Measurements from ENCODE around the gene STX5. TPM values are rescaled to one million over a fixed set of nuclear protein-coding genes. Genes with fewer than 3 reads are reported as not detected.

Gene STX5
- total and polyA plus RNA-seq, 9 of the 15 experiments (the other 6 are each of a cell fraction or from before 2014, with no cell fraction given) = 2.8 to 28.6 (median 23.7) TPM

GRCh38 chr11:62770778-62771143, 61.1 kb downstream of the STX5 start (continued):
- TF ChIP-seq, protein P1, sequence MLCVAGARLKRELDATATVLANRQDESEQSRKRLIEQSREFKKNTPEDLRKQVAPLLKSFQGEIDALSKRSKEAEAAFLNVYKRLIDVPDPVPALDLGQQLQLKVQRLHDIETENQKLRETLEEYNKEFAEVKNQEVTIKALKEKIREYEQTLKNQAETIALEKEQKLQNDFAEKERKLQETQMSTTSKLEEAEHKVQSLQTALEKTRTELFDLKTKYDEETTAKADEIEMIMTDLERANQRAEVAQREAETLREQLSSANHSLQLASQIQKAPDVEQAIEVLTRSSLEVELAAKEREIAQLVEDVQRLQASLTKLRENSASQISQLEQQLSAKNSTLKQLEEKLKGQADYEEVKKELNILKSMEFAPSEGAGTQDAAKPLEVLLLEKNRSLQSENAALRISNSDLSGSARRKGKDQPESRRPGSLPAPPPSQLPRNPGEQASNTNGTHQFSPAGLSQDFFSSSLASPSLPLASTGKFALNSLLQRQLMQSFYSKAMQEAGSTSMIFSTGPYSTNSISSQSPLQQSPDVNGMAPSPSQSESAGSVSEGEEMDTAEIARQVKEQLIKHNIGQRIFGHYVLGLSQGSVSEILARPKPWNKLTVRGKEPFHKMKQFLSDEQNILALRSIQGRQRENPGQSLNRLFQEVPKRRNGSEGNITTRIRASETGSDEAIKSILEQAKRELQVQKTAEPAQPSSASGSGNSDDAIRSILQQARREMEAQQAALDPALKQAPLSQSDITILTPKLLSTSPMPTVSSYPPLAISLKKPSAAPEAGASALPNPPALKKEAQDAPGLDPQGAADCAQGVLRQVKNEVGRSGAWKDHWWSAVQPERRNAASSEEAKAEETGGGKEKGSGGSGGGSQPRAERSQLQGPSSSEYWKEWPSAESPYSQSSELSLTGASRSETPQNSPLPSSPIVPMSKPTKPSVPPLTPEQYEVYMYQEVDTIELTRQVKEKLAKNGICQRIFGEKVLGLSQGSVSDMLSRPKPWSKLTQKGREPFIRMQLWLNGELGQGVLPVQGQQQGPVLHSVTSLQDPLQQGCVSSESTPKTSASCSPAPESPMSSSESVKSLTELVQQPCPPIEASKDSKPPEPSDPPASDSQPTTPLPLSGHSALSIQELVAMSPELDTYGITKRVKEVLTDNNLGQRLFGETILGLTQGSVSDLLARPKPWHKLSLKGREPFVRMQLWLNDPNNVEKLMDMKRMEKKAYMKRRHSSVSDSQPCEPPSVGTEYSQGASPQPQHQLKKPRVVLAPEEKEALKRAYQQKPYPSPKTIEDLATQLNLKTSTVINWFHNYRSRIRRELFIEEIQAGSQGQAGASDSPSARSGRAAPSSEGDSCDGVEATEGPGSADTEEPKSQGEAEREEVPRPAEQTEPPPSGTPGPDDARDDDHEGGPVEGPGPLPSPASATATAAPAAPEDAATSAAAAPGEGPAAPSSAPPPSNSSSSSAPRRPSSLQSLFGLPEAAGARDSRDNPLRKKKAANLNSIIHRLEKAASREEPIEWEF (CRISPR knock-in tag; IDR thresholded peaks at IDR 0.05) = no peak
- TF ChIP-seq MYC (IDR thresholded peaks at IDR 0.05; ENCODE audit: low read depth, low read length) (peak; percentile 12; the same call in 1 of the 2 replicates), MYC (CRISPR knock-in tag; IDR thresholded peaks at IDR 0.05; ENCODE audit: borderline replicate concordance, low read depth) (no peak), KAT7 (CRISPR knock-in tag; IDR thresholded peaks at IDR 0.05; ENCODE audit: borderline replicate concordance) (no peak), CSDE1 (IDR thresholded peaks at IDR 0.05) (no peak), ETS2 (tag; IDR thresholded peaks at IDR 0.05; ENCODE audit: borderline replicate concordance, poor library complexity, severe bottlenecking) (no peak), STAG1 (CRISPR knock-in tag; IDR thresholded peaks at IDR 0.05; ENCODE audit: borderline replicate concordance) (no peak), ZNF644 (tag; IDR thresholded peaks at IDR 0.05; ENCODE audit: low read depth) (no peak), MAZ (CRISPR knock-in tag; conservative IDR thresholded peaks at IDR 0.05 in 1 of 2, IDR thresholded peaks at IDR 0.05 in 1 of 2) (no peak), ZNF121 (CRISPR knock-in tag; conservative IDR thresholded peaks at IDR 0.05) (no peak), HDAC1 (IDR thresholded peaks at IDR 0.05) (no peak), PHF8 (IDR thresholded peaks at IDR 0.05; ENCODE audit: borderline replicate concordance, low read length) (0 out of 2 replicates have a peak, but pooled peaks have one; percentile 1), MTA3 (IDR thresholded peaks at IDR 0.05; ENCODE audit: borderline replicate concordance) (no peak), CREB5 (CRISPR knock-in tag; IDR thresholded peaks at IDR 0.05) (no peak), GABPB2 (CRISPR knock-in tag; conservative IDR thresholded peaks at IDR 0.05) (no peak), MYNN (IDR thresholded peaks at IDR 0.05) (no peak), MYNN (CRISPR knock-in tag; IDR thresholded peaks at IDR 0.05) (no peak)

Measured in K562 (cell line).